Loucy (cell line): ENCODE data around the gene CHRNA5.

Experiments
- H2AFZ ChIP-seq: fragments of 200-600 bp; sonication (generic); 2 replicates; pipeline ENCODE4 v1.6.0; 2016; ENCODE audit warnings: antibody characterized with exemption, mild to moderate bottlenecking, low read length, moderate library complexity
- H3F3A ChIP-seq: fragments of 200-600 bp; 2 replicates; pipeline ENCODE4 v1.6.0; 2016; ENCODE audit warnings: antibody characterized with exemption, low read depth, mild to moderate bottlenecking
- H3K27me3 ChIP-seq: fragments of 200-600 bp; sonication (generic); 2 replicates; pipeline ENCODE4 v1.6.1; 2014; ENCODE audit warnings: low read length, mild to moderate bottlenecking; ENCODE audit not compliant: insufficient read depth, poor library complexity, severe bottlenecking
- H3K36me3 ChIP-seq: fragments of 200-600 bp; sonication (generic); 2 replicates; pipeline ENCODE4 v1.6.1; 2016; ENCODE audit warnings: low read length; ENCODE audit not compliant: insufficient read depth
- H3K4me1 ChIP-seq: fragments of 200-600 bp; sonication (generic); 2 replicates; pipeline ENCODE4 v1.5.1; 2014; ENCODE audit warnings: low read length, mild to moderate bottlenecking; ENCODE audit not compliant: insufficient read depth, poor library complexity, severe bottlenecking
- H3K4me2 ChIP-seq: fragments of 200-600 bp; sonication (generic); 2 replicates; pipeline ENCODE4 v1.6.0; 2014; ENCODE audit warnings: antibody characterized with exemption, low read length, low read depth, mild to moderate bottlenecking; ENCODE audit not compliant: poor library complexity, severe bottlenecking
- H3K4me3 ChIP-seq: fragments of 200-600 bp; sonication (generic); 2 replicates; pipeline ENCODE4 v1.5.1; 2014; ENCODE audit warnings: low read length, mild to moderate bottlenecking, mixed read lengths; ENCODE audit not compliant: poor library complexity, severe bottlenecking
- H3K79me2 ChIP-seq: fragments of 200-600 bp; sonication (generic); 2 replicates; pipeline ENCODE4 v1.6.1; 2014; ENCODE audit warnings: low read length; ENCODE audit not compliant: insufficient read depth
- H3K9ac ChIP-seq: fragments of 200-600 bp; sonication (generic); 2 replicates; pipeline ENCODE4 v1.6.0; 2014; ENCODE audit warnings: mild to moderate bottlenecking, low read depth, low read length, moderate library complexity; ENCODE audit not compliant: poor library complexity, severe bottlenecking
- H3K9me2 ChIP-seq: fragments of 200-600 bp; sonication (generic); replicated peaks from 2 replicates; pipeline ENCODE4 v1.6.1; 2016; ENCODE audit warnings: low read depth, low read length, mixed read lengths
- H3K9me3 ChIP-seq: fragments of 200-600 bp; sonication (generic); 2 replicates; pipeline ENCODE4 v1.6.1; 2014; ENCODE audit warnings: mild to moderate bottlenecking, antibody characterized with exemption, low read length, low read depth; ENCODE audit not compliant: insufficient read depth
- H4K20me1 ChIP-seq: fragments of 200-600 bp; sonication (generic); 2 replicates; pipeline ENCODE4 v1.6.0; 2014; ENCODE audit warnings: antibody characterized with exemption, low read length, mild to moderate bottlenecking; ENCODE audit not compliant: insufficient read depth, poor library complexity, severe bottlenecking
- EZH2phosphoT487 ChIP-seq: fragments of 200-600 bp; IDR thresholded peaks from 2 replicates; pipeline ENCODE4 v1.6.1; 2018; ENCODE audit warnings: antibody characterized with exemption, mild to moderate bottlenecking, moderate library complexity, borderline replicate concordance
- TF ChIP-seq, protein P1 (sequence below): fragments of 200-600 bp; sonication (generic); conservative IDR thresholded peaks from 2 replicates; pipeline ENCODE4 v1.5.1; 2014; ENCODE audit warnings: mild to moderate bottlenecking, antibody characterized with exemption, low read length

CHRNA5 gene

DNA sequence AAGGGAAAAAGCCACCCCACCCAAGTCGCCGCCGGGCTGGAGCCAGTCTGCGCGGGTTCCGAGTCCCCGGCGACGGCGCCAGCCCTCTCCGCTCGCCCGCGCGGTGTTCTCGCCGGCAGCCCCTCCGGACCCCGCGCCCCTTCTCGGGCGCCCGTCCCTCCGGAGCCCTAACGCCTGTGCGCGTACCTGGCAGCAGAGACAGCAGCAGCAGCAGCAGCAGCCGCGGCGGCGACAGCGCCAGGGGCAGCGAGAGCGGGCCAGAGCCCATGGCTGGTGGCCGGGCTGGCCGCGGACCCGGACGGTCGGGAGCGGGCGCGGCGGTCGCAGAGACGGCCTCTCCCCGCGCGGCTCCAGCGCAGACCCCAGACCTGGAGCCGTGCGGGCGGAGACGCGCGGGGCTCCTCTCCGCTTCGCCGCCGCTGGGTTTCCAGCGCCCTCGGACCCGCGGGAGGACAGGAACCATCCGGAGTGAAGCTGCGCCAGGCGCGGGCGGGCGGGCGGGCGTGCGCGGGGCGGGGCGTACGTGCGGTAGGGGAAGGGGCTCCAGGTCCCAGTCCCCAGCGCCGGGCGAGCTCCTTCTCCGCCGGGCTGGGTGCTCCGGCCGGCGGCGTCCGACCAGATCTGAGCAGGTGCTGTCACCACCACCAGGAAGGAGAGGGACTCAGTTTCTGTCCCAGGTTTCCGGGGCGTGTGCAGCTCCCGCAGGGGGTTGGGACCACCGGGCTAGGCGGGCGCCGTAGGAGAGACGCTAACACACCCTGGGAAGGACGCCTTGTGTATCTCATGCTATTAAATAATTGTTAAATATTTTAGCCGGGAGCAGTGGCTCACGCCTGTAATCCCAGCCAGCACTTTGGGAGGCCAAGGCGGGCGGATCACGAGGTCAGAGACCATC lies 55.5 kb downstream of the CHRNA5 start, which contains the start of gene CHRNA3:
Gene CHRNA3 (minus strand): TSS at position 470 of the 895 bp plus-strand sequence. CDS start 202 bp downstream, at position 268.
- Histone ChIP-seq H3K27me3 (peaks cover 26% of the 10 kb centered on the region), H3K36me3 (no peaks in the 10 kb centered on the region), H3K4me2 (peak within 1 kb of the TSS; percentile 68), H3K4me1 (peaks cover 9% of the 10 kb centered on the region), H2AFZ (peak within 1 kb of the TSS; percentile 74), H3K79me2 (no peaks in the 10 kb centered on the region), H3K9me2 (no peaks in the 10 kb centered on the region), H3F3A (no peaks in the 10 kb centered on the region), H3K9ac (no peak within 1 kb of the TSS), H3K9me3 (no peaks in the 10 kb centered on the region), H3K4me3 (peak within 1 kb of the TSS; percentile 58), H4K20me1 (no peaks in the 10 kb centered on the region)
- no peak for TF ChIP-seq EZH2phosphoT487
- TF ChIP-seq, protein P1, sequence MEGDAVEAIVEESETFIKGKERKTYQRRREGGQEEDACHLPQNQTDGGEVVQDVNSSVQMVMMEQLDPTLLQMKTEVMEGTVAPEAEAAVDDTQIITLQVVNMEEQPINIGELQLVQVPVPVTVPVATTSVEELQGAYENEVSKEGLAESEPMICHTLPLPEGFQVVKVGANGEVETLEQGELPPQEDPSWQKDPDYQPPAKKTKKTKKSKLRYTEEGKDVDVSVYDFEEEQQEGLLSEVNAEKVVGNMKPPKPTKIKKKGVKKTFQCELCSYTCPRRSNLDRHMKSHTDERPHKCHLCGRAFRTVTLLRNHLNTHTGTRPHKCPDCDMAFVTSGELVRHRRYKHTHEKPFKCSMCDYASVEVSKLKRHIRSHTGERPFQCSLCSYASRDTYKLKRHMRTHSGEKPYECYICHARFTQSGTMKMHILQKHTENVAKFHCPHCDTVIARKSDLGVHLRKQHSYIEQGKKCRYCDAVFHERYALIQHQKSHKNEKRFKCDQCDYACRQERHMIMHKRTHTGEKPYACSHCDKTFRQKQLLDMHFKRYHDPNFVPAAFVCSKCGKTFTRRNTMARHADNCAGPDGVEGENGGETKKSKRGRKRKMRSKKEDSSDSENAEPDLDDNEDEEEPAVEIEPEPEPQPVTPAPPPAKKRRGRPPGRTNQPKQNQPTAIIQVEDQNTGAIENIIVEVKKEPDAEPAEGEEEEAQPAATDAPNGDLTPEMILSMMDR, result no peak

DNA sequence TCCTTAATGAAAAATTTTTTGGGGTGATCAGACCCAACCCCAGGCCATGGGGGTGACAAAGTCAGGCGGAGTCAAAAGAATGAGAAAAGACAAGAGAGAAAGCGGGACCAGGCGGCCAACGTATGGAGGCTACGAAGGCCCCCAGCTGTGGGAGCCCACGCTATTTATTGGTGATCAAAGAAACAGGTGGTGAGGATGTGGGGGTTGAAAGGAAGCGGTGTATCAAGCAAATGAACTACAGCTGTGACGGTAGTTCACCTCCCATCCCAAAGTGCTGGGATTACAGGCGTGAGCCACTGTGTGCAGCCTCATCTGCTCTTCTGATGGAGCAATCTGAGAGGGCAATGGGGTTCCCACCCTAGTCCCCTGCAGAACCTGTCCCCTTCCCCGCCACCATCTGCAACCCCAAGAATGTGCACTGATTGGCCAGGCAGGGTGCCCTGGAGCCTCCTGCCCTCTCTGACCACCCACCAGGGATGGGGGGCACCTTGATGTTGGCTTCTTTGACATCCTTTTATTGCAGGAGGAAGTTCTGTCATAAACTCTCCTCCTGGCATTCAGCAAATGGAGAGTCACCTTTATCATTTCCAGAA lies 56.6 kb downstream of the CHRNA5 start:
- no peak for TF ChIP-seq EZH2phosphoT487
- TF ChIP-seq, protein P1, result no peak
- Histone ChIP-seq H3K4me3 (no peak overlapping the region), H3K9me2 (no peaks in the 10 kb centered on the region), H2AFZ (no peak overlapping the region), H3K36me3 (no peaks in the 10 kb centered on the region), H3K27me3 (peaks cover 26% of the 10 kb centered on the region), H3K9ac (no peak overlapping the region), H3K79me2 (no peaks in the 10 kb centered on the region), H3K4me1 (peaks cover 14% of the 10 kb centered on the region), H3K9me3 (no peaks in the 10 kb centered on the region), H4K20me1 (no peaks in the 10 kb centered on the region), H3F3A (no peaks in the 10 kb centered on the region), H3K4me2 (no peak overlapping the region)

DNA sequence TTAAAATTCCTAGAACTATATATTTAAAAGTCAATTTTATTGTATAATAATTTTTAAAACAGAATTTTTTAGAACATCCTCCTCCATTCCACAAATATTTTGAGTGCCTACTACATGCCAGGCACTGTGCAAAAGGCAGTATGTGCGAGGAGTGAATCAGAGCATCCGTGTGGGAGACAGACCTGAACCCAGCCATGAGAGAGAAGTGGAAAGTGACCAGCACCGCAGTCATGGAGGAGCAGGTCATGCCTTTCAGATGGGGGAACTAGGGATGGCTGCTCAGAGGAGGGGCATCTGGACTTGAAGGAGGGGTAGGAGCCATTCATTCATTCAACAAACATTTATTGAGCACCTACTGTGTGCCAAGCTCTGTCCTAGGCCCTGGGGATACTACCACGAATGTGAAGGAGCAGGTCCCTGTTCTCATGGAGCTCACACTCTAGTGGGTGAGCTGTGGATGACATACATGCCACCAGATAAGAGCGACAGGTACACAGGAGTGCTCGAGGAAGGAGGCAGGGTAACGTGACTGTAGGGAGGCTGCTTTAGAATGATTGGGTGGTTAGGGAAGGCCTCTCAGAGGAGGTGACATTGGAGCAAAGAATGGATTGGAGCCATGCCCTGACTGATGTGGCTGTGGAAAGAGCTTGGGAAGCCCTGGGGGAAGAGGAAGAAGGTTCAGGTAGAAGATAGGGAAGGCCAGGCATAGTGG lies 58.6 kb downstream of the CHRNA5 start:
- H3K4me2 ChIP-seq, result no peak overlapping the region
- H3K4me3 ChIP-seq, result no peak overlapping the region
- no peak for TF ChIP-seq EZH2phosphoT487
- TF ChIP-seq, protein P1, result no peak
- H3K4me1 ChIP-seq, result peaks cover 14% of the 10 kb centered on the region
- H3K9me2 ChIP-seq, result no peaks in the 10 kb centered on the region
- H3K27me3 ChIP-seq, result peaks cover 26% of the 10 kb centered on the region
- H3K36me3 ChIP-seq, result no peaks in the 10 kb centered on the region
- H3K9ac ChIP-seq, result no peak overlapping the region
- H3F3A ChIP-seq, result no peaks in the 10 kb centered on the region
- H2AFZ ChIP-seq, result no peak overlapping the region
- no peaks in the 10 kb centered on the region for H3K79me2 ChIP-seq
- no peaks in the 10 kb centered on the region for H3K9me3 ChIP-seq
- no peaks in the 10 kb centered on the region for H4K20me1 ChIP-seq
